ENCODE measurements around the gene KLRG1. TPM values are rescaled to one million over a fixed set of nuclear protein-coding genes. Genes with fewer than 3 reads are reported as not detected.
A peak's percentile ranks its signal among the peaks of the same experiment; 100 is the strongest.

The KLRG1 gene
- total and polyA plus RNA-seq, 10 donors, result 2.0 to 35.9 (median 28.0) TPM

DNA sequence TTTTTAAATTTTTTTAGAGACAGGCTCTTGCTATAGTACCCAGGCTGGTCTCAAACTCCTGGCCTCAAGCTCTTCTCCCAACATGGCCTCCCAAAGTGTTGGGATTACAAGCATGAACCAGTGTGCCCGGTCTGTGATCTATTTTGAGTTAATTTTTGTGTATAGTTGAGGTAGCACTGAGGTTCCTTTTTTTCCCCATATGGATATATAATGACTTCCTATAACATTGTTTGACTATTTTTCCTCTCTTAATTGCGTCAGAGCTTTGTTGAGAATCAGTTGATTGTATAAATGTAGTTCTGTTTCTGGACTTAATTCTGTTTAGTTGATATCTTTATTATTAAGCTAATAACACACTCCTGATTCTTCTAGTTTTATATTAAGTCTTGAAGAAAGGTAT, 31.3 kb upstream of the KLRG1 start:
- no peak for DNase-seq
- intact Hi-C loops (cut with DNase I; ENCODE audit: low total_unique reads), result no loop called here
- WGBS, 5 donors, result 27 to 71% (median 56%) methylated on average over 2 of the region's 2 CpGs
- Histone ChIP-seq H3K4me3 (no peak overlapping the region), H3K9me3 (peaks cover 0 to 13% (median 2%) of the 10 kb centered on the region in 8 donors), H3K4me1 (peaks cover 0 to 45% (median 0%) of the 10 kb centered on the region in 6 donors), H3K36me3 (peaks cover 0 to 13% (median 0%) of the 10 kb centered on the region in 6 donors), H3K27ac (no peak overlapping the region), H3K27me3 (replicated peaks in 1 of 7) (no peaks in the 10 kb centered on the region)
- TF ChIP-seq POLR2A (IDR thresholded peaks at IDR 0.05) (no peak), POLR2AphosphoS5 (IDR thresholded peaks at IDR 0.05) (no peak)
- TF ChIP-seq, protein P1, sequence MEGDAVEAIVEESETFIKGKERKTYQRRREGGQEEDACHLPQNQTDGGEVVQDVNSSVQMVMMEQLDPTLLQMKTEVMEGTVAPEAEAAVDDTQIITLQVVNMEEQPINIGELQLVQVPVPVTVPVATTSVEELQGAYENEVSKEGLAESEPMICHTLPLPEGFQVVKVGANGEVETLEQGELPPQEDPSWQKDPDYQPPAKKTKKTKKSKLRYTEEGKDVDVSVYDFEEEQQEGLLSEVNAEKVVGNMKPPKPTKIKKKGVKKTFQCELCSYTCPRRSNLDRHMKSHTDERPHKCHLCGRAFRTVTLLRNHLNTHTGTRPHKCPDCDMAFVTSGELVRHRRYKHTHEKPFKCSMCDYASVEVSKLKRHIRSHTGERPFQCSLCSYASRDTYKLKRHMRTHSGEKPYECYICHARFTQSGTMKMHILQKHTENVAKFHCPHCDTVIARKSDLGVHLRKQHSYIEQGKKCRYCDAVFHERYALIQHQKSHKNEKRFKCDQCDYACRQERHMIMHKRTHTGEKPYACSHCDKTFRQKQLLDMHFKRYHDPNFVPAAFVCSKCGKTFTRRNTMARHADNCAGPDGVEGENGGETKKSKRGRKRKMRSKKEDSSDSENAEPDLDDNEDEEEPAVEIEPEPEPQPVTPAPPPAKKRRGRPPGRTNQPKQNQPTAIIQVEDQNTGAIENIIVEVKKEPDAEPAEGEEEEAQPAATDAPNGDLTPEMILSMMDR (IDR thresholded peaks at IDR 0.05 in 8 of 11, conservative IDR thresholded peaks at IDR 0.05 in 3 of 11), result no peak

DNA sequence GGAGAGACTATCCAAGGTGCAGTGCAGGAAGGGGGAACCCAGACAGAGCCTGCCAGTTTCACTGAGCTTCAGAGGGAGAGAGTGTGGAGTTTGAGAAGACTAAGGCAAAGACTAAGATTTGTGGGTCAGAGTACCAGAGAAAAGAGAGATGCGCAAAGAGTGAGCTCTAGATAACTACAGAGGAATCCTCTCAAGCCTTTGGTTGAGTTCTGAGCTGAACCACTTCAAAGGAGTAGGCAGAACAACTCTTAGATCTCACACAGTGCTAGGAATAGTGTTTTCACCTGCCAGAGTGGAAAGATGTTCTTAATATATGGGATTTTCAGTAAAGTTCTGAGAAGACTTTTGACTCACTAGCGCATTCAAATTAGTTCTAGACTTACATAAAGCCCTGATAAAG, 29.2 kb upstream of the KLRG1 start:
- TF ChIP-seq POLR2A (IDR thresholded peaks at IDR 0.05) (no peak), POLR2AphosphoS5 (IDR thresholded peaks at IDR 0.05) (no peak)
- TF ChIP-seq, protein P1 (IDR thresholded peaks at IDR 0.05 in 8 of 11, conservative IDR thresholded peaks at IDR 0.05 in 3 of 11), result no peak
- Histone ChIP-seq H3K27me3 (replicated peaks in 1 of 7) (no peaks in the 10 kb centered on the region), H3K4me3 (no peak overlapping the region), H3K36me3 (peaks cover 0 to 7% (median 0%) of the 10 kb centered on the region in 6 donors), H3K4me1 (peaks cover 0 to 27% (median 0%) of the 10 kb centered on the region in 6 donors), H3K27ac (peak overlapping the region in 1 of 8 donors; percentile 10), H3K9me3 (peaks cover 0 to 8% (median 0%) of the 10 kb centered on the region in 8 donors)
- intact Hi-C loops (cut with DNase I; ENCODE audit: low total_unique reads), result no loop called here
- DNase-seq, result no peak
- 89 to 98% (median 93%) methylated on average over 2 of the region's 2 CpGs for WGBS, 5 donors

DNA sequence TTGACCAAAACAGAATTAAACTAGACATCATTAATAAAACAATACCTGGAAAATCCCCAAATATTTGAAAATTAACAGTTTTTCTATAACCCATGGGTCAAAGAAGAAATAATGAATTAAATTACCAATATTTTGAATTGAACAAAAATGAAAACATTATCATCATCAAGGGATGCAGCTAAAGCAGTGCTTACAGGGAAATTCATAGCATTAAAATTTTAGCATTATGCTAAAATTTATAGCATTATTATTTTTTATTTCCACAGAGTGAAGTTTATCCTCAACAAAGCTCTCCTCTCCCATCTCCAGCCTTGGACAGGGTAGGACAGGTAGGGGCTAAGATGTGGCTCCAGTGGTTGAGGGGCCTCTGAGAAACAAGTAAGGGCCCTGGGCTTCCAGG, 20.6 kb upstream of the KLRG1 start:
- Histone ChIP-seq H3K4me1 (no peaks in the 10 kb centered on the region), H3K27me3 (replicated peaks in 1 of 7) (no peaks in the 10 kb centered on the region), H3K27ac (no peak overlapping the region), H3K36me3 (no peaks in the 10 kb centered on the region), H3K9me3 (peaks cover 10 to 50% (median 44%) of the 10 kb centered on the region in 8 donors), H3K4me3 (no peak overlapping the region)
- no peak for DNase-seq
- TF ChIP-seq POLR2A (IDR thresholded peaks at IDR 0.05), result no peak
- TF ChIP-seq POLR2AphosphoS5 (IDR thresholded peaks at IDR 0.05), result no peak
- TF ChIP-seq, protein P1 (IDR thresholded peaks at IDR 0.05 in 8 of 11, conservative IDR thresholded peaks at IDR 0.05 in 3 of 11), result no peak
- intact Hi-C loops (cut with DNase I; ENCODE audit: low total_unique reads), result no loop called here

DNA sequence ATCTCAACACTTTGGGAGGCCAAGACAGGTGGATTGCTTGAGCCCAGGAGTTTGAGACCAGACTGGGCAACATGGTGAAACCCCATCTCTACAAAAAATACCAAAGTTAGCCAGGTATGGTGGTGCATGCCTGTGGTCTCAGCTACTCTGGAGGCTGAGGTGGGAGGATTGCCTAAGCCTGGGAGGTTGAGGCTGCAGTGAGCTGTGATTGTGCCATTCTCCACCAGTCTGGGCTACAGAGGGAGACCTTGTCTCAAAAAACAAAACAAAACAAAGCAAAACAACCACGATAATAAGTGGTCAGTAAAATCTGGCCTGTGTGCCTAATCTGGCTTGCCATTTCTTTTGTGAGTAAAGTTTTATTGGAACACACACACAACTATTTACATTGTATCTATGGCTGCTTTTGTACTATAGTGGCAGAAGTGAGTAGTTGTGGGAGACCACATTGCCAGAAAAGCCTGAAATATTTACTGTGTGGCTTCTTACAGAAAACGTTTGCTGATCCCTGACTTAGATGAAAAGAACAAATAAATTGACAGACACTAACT, 19.4 kb upstream of the KLRG1 start:
- 57 to 78% (median 72%) methylated on average over 2 of the region's 2 CpGs for WGBS, 5 donors
- TF ChIP-seq POLR2A (IDR thresholded peaks at IDR 0.05), result no peak
- TF ChIP-seq, protein P1 (IDR thresholded peaks at IDR 0.05 in 8 of 11, conservative IDR thresholded peaks at IDR 0.05 in 3 of 11), result no peak
- TF ChIP-seq POLR2AphosphoS5 (IDR thresholded peaks at IDR 0.05), result no peak
- Histone ChIP-seq H3K4me3 (no peak overlapping the region), H3K27me3 (replicated peaks in 1 of 7) (no peaks in the 10 kb centered on the region), H3K9me3 (peaks cover 10 to 61% (median 49%) of the 10 kb centered on the region in 8 donors), H3K36me3 (no peaks in the 10 kb centered on the region), H3K4me1 (no peaks in the 10 kb centered on the region), H3K27ac (no peak overlapping the region)
- no peak for DNase-seq
- intact Hi-C loops (cut with DNase I; ENCODE audit: low total_unique reads), result no loop called here
